ENCODE results near the gene METTL8.

The METTL8 gene

GRCh38 chr2:171287611-171288010, 146.2 kb downstream of the METTL8 start:
- no peak for FAIRE-seq
- no peak for TF ChIP-seq TAF1 (IDR thresholded peaks at IDR 0.05; ENCODE audit: low read depth, low read length)
- DNase-seq (ENCODE audit: insufficient read length, low spot score), result no peak

GRCh38 chr2:171287036-171287571, 146.7 kb downstream of the METTL8 start:
- TF ChIP-seq PAX5 (IDR thresholded peaks at IDR 0.05; ENCODE audit: insufficient read depth, low read length, severe bottlenecking) (no peak), SPI1 (IDR thresholded peaks at IDR 0.05; ENCODE audit: low read depth, low read length) (no peak), POLR2AphosphoS5 (IDR thresholded peaks at IDR 0.05; ENCODE audit: low read depth, low read length) (no peak), POU2F2 (IDR thresholded peaks at IDR 0.05; ENCODE audit: low read depth, low read length) (no peak), TAF1 (IDR thresholded peaks at IDR 0.05; ENCODE audit: low read depth, low read length) (no peak), POLR2A (IDR thresholded peaks at IDR 0.05; ENCODE audit: low read depth, low read length) (no peak)
- DNase-seq (ENCODE audit: insufficient read length, low spot score) (no peak), FAIRE-seq (no peak)

- TF ChIP-seq TAF1 (IDR thresholded peaks at IDR 0.05; ENCODE audit: low read depth, low read length) (no peak), PAX5 (IDR thresholded peaks at IDR 0.05; ENCODE audit: insufficient read depth, low read length, severe bottlenecking) (no peak), POU2F2 (IDR thresholded peaks at IDR 0.05; ENCODE audit: low read depth, low read length) (no peak), POLR2AphosphoS5 (IDR thresholded peaks at IDR 0.05; ENCODE audit: low read depth, low read length) (no peak), SPI1 (IDR thresholded peaks at IDR 0.05; ENCODE audit: low read depth, low read length) (no peak), POLR2A (IDR thresholded peaks at IDR 0.05; ENCODE audit: low read depth, low read length) (no peak)
- FAIRE-seq, result no peak
Measured at GRCh38 chr2:171281110-171281509, 152.7 kb downstream of the METTL8 start.

GRCh38 chr2:171279983-171280790, 153.6 kb downstream of the METTL8 start:
- no peak for DNase-seq (ENCODE audit: insufficient read length, low spot score)
- no peak for TF ChIP-seq PAX5 (IDR thresholded peaks at IDR 0.05; ENCODE audit: insufficient read depth, low read length, severe bottlenecking)
- no peak for FAIRE-seq

More at GRCh38 chr2:171281110-171281509, 152.7 kb downstream of the METTL8 start:
- no peak for DNase-seq (ENCODE audit: insufficient read length, low spot score)

- no peak for DNase-seq (ENCODE audit: insufficient read length, low spot score)
- TF ChIP-seq POLR2AphosphoS5 (IDR thresholded peaks at IDR 0.05; ENCODE audit: low read depth, low read length) (no peak), PAX5 (IDR thresholded peaks at IDR 0.05; ENCODE audit: insufficient read depth, low read length, severe bottlenecking) (no peak), POLR2A (IDR thresholded peaks at IDR 0.05; ENCODE audit: low read depth, low read length) (no peak), SPI1 (IDR thresholded peaks at IDR 0.05; ENCODE audit: low read depth, low read length) (no peak), POU2F2 (IDR thresholded peaks at IDR 0.05; ENCODE audit: low read depth, low read length) (no peak), TAF1 (IDR thresholded peaks at IDR 0.05; ENCODE audit: low read depth, low read length) (no peak)
- FAIRE-seq, result no peak
Measured at GRCh38 chr2:171274757-171275156, 159.0 kb downstream of the METTL8 start.

GRCh38 chr2:171271971-171272436, 161.8 kb downstream of the METTL8 start:
- no peak for FAIRE-seq
- no peak for DNase-seq (ENCODE audit: insufficient read length, low spot score)
- TF ChIP-seq SPI1 (IDR thresholded peaks at IDR 0.05; ENCODE audit: low read depth, low read length) (no peak), POLR2A (IDR thresholded peaks at IDR 0.05; ENCODE audit: low read depth, low read length) (no peak), PAX5 (IDR thresholded peaks at IDR 0.05; ENCODE audit: insufficient read depth, low read length, severe bottlenecking) (no peak), POU2F2 (IDR thresholded peaks at IDR 0.05; ENCODE audit: low read depth, low read length) (no peak), TAF1 (IDR thresholded peaks at IDR 0.05; ENCODE audit: low read depth, low read length) (no peak), POLR2AphosphoS5 (IDR thresholded peaks at IDR 0.05; ENCODE audit: low read depth, low read length) (no peak)

- DNase-seq (ENCODE audit: insufficient read length, low spot score), result no peak
- TF ChIP-seq POLR2AphosphoS5 (IDR thresholded peaks at IDR 0.05; ENCODE audit: low read depth, low read length), result no peak
- TF ChIP-seq PAX5 (IDR thresholded peaks at IDR 0.05; ENCODE audit: insufficient read depth, low read length, severe bottlenecking), result no peak
- no peak for TF ChIP-seq POU2F2 (IDR thresholded peaks at IDR 0.05; ENCODE audit: low read depth, low read length)
- TF ChIP-seq SPI1 (IDR thresholded peaks at IDR 0.05; ENCODE audit: low read depth, low read length), result no peak
- TF ChIP-seq TAF1 (IDR thresholded peaks at IDR 0.05; ENCODE audit: low read depth, low read length), result no peak
- no peak for TF ChIP-seq POLR2A (IDR thresholded peaks at IDR 0.05; ENCODE audit: low read depth, low read length)
- no peak for FAIRE-seq
Measured at GRCh38 chr2:171271386-171271785, 162.4 kb downstream of the METTL8 start.

- no peak for FAIRE-seq
- TF ChIP-seq TAF1 (IDR thresholded peaks at IDR 0.05; ENCODE audit: low read depth, low read length) (no peak), POLR2A (IDR thresholded peaks at IDR 0.05; ENCODE audit: low read depth, low read length) (no peak), PAX5 (IDR thresholded peaks at IDR 0.05; ENCODE audit: insufficient read depth, low read length, severe bottlenecking) (no peak), POLR2AphosphoS5 (IDR thresholded peaks at IDR 0.05; ENCODE audit: low read depth, low read length) (no peak), POU2F2 (IDR thresholded peaks at IDR 0.05; ENCODE audit: low read depth, low read length) (no peak), SPI1 (IDR thresholded peaks at IDR 0.05; ENCODE audit: low read depth, low read length) (no peak)
Measured at GRCh38 chr2:171267855-171268629, 165.7 kb downstream of the METTL8 start.

More at GRCh38 chr2:171267855-171268629, 165.7 kb downstream of the METTL8 start:
- DNase-seq (ENCODE audit: insufficient read length, low spot score), result no peak

Measured in GM12891 (cell line).